Gastroesophageal sphincter (tissue), 4 donors: ENCODE results near the gene SNX25. TPM values are rescaled to one million over a fixed set of nuclear protein-coding genes. Genes with fewer than 3 reads are reported as not detected.
"Not testable (repeated sequence)": the region's sequence is repeated elsewhere in the genome, so short reads cannot be mapped to it uniquely, and the experiment has no call there.

Experiments
- ATAC-seq: fragments of 150-250 bp; one replicate; pipeline ENCODE4 v1.9.1; 2016; ENCODE audit warnings: mild to moderate bottlenecking, moderate library complexity
- H3K27ac ChIP-seq, 4 donors: fragments of 200-600 bp; sonication (generic) in 3 of 4; 1 replicate in 3 of 4; 2 replicates in 1 of 4; pipeline ENCODE4 v1.5.1; 2016 to 2019
- H3K27me3 ChIP-seq: fragments of 200-600 bp; sonication (generic); one replicate; pipeline ENCODE4 v1.5.1; 2019
- H3K36me3 ChIP-seq, 2 donors: fragments of 200-600 bp; sonication (generic); one replicate each; pipeline ENCODE4 v1.5.1; 2019; ENCODE audit warnings: control low read depth in 1 of 2
- H3K4me1 ChIP-seq, 3 donors: fragments of 200-600 bp; sonication (generic); 1 replicate in 2 of 3; 2 replicates in 1 of 3; pipeline ENCODE4 v1.5.1; 2016 to 2019; ENCODE audit warnings: control low read depth in 2 of 3
- H3K4me3 ChIP-seq, 2 donors: fragments of 200-600 bp; sonication (generic); one replicate each; pipeline ENCODE4 v1.5.1; 2019; ENCODE audit warnings: mild to moderate bottlenecking in 1 of 2, moderate library complexity in 1 of 2
- H3K9me3 ChIP-seq, 3 donors: fragments of 200-600 bp; sonication (generic); one replicate each; pipeline ENCODE4 v1.5.1; 2017 to 2019; ENCODE audit warnings: control low read depth in 2 of 3
- EP300 ChIP-seq: sonication (generic); formaldehyde crosslinking; IDR thresholded peaks from one replicate; pipeline ENCODE4 v1.6.1; 2017; ENCODE audit warnings: antibody characterized with exemption, mild to moderate bottlenecking
- POLR2A ChIP-seq, 2 donors: fragments of 450-650 bp; IDR thresholded peaks; one replicate each; pipeline ENCODE4 v1.6.1; 2017; ENCODE audit warnings: antibody characterized with exemption in 2 of 2, mild to moderate bottlenecking in 2 of 2, moderate library complexity in 1 of 2
- POLR2AphosphoS5 ChIP-seq: sonication (generic); formaldehyde crosslinking; IDR thresholded peaks from one replicate; pipeline ENCODE4 v1.6.1; 2017; ENCODE audit warnings: antibody characterized with exemption
- WGBS, 2 donors: methylation state at CpG; one replicate each; pipeline ENCODE4 v1.1.5; 2018; ENCODE audit warnings: low coverage in 1 of 2; 5-methylcytosine and 5-hydroxymethylcytosine counted together
- total RNA-seq, 4 donors: library from RNA; depleted of rRNA; stranded (reverse); fragments of >200 nt; gene quantifications; one replicate each; pipeline ENCODE4 v1.1.0, GENCODE V29; 2016
- TF ChIP-seq, protein P1 (sequence below), 4 experiments: fragments of 200-600 bp in 2 of 4; fragments of 450-650 bp in 2 of 4; sonication (generic) in 1 of 4; IDR thresholded peaks; one replicate each; pipeline ENCODE4 v1.5.1; 2017 to 2019; ENCODE audit warnings: antibody characterized with exemption in 4 of 4, mild to moderate bottlenecking in 2 of 4, moderate library complexity in 2 of 4

The SNX25 gene
- total RNA-seq, 4 donors from 2014 or later = 17.9 to 30.5 (median 24.9) TPM

DNA sequence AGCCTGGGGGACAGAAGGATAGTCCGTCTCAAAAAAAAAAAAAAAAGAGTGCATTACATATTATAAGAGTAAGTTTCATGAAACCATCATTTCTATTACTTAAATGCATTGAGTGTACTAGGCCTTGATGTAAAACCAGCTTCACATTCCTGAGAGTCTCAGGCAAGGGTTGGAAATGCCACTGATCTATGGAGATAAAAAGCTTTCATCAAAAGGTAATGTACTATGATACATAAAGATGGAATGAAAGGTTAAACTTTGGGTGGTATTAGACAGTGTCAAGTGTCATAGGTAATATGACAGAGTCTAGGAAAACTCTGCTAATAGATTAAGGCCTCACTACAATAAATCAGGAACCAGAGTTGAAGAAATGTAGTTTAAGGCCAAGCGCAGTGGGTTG, 13.0 kb upstream of the SNX25 start:
- Histone ChIP-seq H3K36me3 (peaks cover 0 to 21% of the 10 kb centered on the region in 2 donors), H3K27ac (no peak overlapping the region), H3K4me1 (peaks cover 0 to 5% (median 0%) of the 10 kb centered on the region in 3 donors), H3K9me3 (no peaks in the 10 kb centered on the region), H3K27me3 (no peaks in the 10 kb centered on the region), H3K4me3 (no peak overlapping the region)
- WGBS, 2 donors = 91 to 100% methylated on average over 1 of the region's 2 CpGs
- TF ChIP-seq, protein P1, sequence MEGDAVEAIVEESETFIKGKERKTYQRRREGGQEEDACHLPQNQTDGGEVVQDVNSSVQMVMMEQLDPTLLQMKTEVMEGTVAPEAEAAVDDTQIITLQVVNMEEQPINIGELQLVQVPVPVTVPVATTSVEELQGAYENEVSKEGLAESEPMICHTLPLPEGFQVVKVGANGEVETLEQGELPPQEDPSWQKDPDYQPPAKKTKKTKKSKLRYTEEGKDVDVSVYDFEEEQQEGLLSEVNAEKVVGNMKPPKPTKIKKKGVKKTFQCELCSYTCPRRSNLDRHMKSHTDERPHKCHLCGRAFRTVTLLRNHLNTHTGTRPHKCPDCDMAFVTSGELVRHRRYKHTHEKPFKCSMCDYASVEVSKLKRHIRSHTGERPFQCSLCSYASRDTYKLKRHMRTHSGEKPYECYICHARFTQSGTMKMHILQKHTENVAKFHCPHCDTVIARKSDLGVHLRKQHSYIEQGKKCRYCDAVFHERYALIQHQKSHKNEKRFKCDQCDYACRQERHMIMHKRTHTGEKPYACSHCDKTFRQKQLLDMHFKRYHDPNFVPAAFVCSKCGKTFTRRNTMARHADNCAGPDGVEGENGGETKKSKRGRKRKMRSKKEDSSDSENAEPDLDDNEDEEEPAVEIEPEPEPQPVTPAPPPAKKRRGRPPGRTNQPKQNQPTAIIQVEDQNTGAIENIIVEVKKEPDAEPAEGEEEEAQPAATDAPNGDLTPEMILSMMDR (IDR thresholded peaks at IDR 0.05) = no peak
- TF ChIP-seq POLR2A (IDR thresholded peaks at IDR 0.05) = no peak
- no peak for TF ChIP-seq POLR2AphosphoS5
- TF ChIP-seq EP300 = no peak
- ATAC-seq = no peak

DNA sequence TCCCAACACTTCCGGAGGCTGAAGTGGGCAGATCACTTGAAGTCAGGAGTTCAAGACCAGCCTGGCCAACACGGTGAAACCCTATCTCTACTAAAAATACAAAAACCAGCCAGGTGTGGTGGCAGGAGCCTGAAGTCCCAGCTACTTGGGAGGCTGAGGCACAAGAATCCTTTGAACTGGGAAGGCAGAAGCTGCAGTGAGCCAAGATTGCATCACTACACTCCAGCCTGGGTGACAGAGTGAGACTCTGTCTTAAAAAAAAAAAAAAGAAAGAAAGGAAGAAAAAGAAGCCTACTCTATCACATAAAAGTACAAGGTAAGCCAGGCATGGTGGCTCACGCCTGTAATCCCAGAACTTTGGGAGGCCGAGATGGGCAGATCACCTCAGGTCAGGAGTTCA, 11.2 kb upstream of the SNX25 start:
- peaks cover 0 to 21% of the 10 kb centered on the region in 2 donors for H3K36me3 ChIP-seq
- peaks cover 0 to 22% (median 0%) of the 10 kb centered on the region in 3 donors for H3K4me1 ChIP-seq
- WGBS, 2 donors = 94 to 95% methylated on average over 2 to 4 of the region's 4 CpGs
- H3K27ac ChIP-seq, H3K27me3 ChIP-seq, H3K9me3 ChIP-seq, ATAC-seq, H3K4me3 ChIP-seq: not testable (repeated sequence)

DNA sequence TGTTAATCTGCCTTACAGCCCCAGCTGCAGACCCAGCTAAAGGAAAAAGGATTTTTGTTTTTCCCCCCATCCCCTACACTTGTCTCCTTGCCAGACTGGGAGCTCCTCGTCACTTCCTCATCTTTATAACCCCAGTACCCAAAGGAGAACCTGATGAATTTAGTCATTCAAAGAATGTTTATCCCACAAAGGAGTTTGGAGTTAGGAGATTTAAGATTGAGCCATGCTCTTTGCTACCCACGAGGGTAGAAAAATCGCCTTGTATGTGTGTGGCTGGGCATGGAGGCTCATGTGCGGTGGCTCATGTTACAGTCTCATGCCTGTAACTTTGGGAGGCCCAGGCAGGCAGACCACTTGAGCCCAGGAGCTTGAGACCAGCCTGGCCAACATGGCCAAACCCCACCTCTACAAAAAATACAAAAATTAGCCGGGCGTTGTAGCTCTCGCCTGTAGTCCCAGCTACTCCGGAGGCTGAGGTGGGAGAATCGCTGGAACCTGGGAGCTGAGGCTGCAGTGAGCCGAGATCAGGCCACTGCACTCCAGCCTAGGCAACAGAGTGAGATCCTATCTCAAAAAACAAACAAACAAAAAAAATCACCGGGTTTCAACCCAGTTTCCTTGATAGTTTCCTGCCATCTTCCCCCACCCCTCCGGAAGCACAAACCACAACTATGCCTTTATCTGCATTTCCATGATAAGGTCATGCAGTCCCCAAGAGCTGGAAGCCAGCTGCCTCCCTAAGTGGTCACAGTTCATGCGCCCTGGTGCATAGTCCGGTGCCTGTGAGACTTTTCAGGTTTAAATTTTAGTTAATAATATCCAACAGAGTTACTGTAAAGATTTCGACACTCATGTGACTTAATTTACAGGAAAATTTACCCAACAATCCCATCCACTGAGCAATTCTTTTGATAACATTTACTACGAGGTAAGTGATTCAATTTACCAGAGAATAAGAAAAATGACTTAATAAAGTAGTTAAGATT, 7.1 kb upstream of the SNX25 start:
- ATAC-seq = no peak
- TF ChIP-seq EP300 (no peak), POLR2A (IDR thresholded peaks at IDR 0.05) (no peak), POLR2AphosphoS5 (no peak)
- TF ChIP-seq, protein P1 (IDR thresholded peaks at IDR 0.05) = no peak
- peaks cover 5 to 33% (median 6%) of the 10 kb centered on the region in 3 donors for H3K4me1 ChIP-seq
- 36 to 43% methylated on average over 6 to 10 of the region's 16 CpGs for WGBS, 2 donors
- peaks cover 0 to 13% of the 10 kb centered on the region in 2 donors for H3K36me3 ChIP-seq
- H3K4me3 ChIP-seq = no peak overlapping the region
- H3K27ac ChIP-seq = peak overlapping the region in 3 of 4 donors; percentile 98 to 99 (median 99)
- H3K27me3 ChIP-seq = no peaks in the 10 kb centered on the region
- no peaks in the 10 kb centered on the region for H3K9me3 ChIP-seq

DNA sequence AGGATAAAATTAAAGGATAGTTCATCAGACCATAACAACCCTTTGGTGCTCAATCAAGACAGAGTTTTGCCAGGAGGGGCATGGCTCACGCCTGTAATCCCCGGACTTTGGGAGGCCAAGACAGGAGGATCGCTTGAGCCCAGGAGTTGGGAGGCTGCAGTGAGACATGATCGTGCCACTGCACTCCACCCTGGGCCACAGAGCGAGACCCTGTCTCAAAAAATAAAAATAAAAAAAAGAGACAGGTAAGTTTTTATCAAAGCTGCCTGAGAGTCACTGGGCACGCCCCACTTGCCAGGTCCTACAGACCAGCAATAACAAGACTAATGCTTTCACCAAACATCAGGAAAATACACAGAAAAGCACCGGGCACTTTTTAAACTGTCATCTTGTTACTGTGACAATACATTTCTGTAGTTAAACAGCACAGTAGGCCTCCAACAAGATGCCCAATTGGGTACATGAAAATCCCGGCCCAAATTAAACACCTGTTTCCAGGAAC, 6.4 kb upstream of the SNX25 start:
- WGBS, 2 donors = 40 to 65% methylated on average over 2 to 8 of the region's 8 CpGs
- Histone ChIP-seq H3K27ac (peak overlapping the region; percentile 92 to 99 (median 98)), H3K36me3 (peaks cover 0 to 13% of the 10 kb centered on the region in 2 donors), H3K4me1 (peaks cover 5 to 33% (median 6%) of the 10 kb centered on the region in 3 donors), H3K27me3 (no peaks in the 10 kb centered on the region), H3K4me3 (peak overlapping the region; percentile 64 to 85), H3K9me3 (no peaks in the 10 kb centered on the region)
- TF ChIP-seq POLR2A (IDR thresholded peaks at IDR 0.05) (no peak), EP300 (no peak), POLR2AphosphoS5 (no peak)
- TF ChIP-seq, protein P1 (IDR thresholded peaks at IDR 0.05) = no peak
- ATAC-seq = no peak

DNA sequence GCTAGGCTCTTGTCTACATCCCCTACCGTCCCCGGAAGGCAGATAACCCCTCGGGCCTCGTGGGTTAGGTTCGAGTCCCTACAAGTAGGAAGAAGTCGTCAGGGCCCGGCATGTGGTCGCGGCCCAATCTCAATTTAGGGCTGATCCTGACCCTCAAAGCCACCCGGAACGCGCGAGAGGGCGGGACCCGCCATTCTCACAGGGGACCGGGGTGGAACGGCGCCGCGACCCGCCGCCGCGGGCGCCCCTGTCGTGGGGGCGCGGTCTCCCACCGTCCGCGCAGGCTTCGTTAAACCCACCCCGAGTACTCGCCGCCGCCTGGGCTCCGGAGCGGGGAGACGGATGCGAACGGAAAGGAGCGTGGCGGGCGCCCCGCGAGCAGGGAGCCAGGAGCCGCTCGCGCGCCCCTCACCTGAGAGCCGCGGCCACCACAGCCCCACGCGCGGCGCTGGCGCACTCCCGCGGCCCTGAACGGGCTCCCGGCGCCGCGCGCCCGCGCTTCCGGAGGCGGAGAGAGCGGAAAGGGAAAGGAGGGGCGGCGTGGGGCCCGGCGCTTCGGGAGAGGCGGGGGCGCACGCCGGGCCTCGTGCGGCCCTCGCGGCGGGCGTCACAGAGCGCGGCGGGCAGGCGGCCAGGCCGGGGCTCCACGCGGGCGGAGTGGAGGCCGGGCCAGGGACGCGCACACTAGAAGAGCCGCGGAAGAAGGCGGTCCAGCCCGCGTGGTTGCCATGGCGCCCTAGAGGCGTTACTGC, 5.7 kb upstream of the SNX25 start, which contains the start of gene CFAP97:
Gene CFAP97, minus strand, starts transcription at position 515 of the 752 bp plus-strand sequence. CDS start 12,804 bp downstream, outside the sequence.
- Histone ChIP-seq H3K9me3 (no peaks in the 10 kb centered on the region), H3K27me3 (no peaks in the 10 kb centered on the region), H3K4me1 (peaks cover 5 to 37% (median 6%) of the 10 kb centered on the region in 3 donors), H3K4me3 (peak within 1 kb of the TSS; percentile 64 to 85), H3K27ac (peak within 1 kb of the TSS; percentile 92 to 99 (median 98)), H3K36me3 (peaks cover 0 to 13% of the 10 kb centered on the region in 2 donors)
- 0% methylated on average over 3 to 7 of the region's 103 CpGs for WGBS, 2 donors
- ATAC-seq = peak; percentile 97
- TF ChIP-seq POLR2A (IDR thresholded peaks at IDR 0.05) (peak; percentile 81), EP300 (no peak), POLR2AphosphoS5 (peak; percentile 54)
- TF ChIP-seq, protein P1 (IDR thresholded peaks at IDR 0.05) = peak in 3 of 4 experiments; percentile 10 to 17 (median 12)
